WERI-Rb-1 (cell line): Measurements from ENCODE around the gene HHIP.

Experiments used
- DNase-seq: peaks from one replicate; pipeline ENCODE4 v3.0.0-alpha.2; 2020
- H3K27ac ChIP-seq: fragments of 250-450 bp; sonication (Bioruptor Pico); 2 replicates; pipeline ENCODE4 v1.5.1; 2020; ENCODE audit warnings: mild to moderate bottlenecking, moderate library complexity
- H3K27me3 ChIP-seq: fragments of 250-450 bp; sonication (Bioruptor Pico); 2 replicates; pipeline ENCODE4 v1.5.1; 2021; ENCODE audit warnings: mild to moderate bottlenecking, low read depth, moderate library complexity; ENCODE audit not compliant: insufficient read depth, severe bottlenecking
- H3K36me3 ChIP-seq: fragments of 250-450 bp; sonication (Bioruptor Pico); 2 replicates; pipeline ENCODE4 v1.5.1; 2020; ENCODE audit warnings: mild to moderate bottlenecking, moderate library complexity
- H3K4me3 ChIP-seq: 2 replicates; pipeline ENCODE4 v1.5.1; 2011; ENCODE audit warnings: low read depth, mild to moderate bottlenecking, control low read depth, low read length
- H3K9me3 ChIP-seq: fragments of 250-450 bp; sonication (Bioruptor Pico); 2 replicates; pipeline ENCODE4 v1.5.1; 2021; ENCODE audit warnings: mild to moderate bottlenecking, moderate library complexity; ENCODE audit not compliant: severe bottlenecking
- TF ChIP-seq, protein P1 (sequence below): IDR thresholded peaks from 2 replicates; pipeline ENCODE4 v1.5.1; 2011; ENCODE audit warnings: low read depth, mild to moderate bottlenecking, control low read depth, inconsistent platforms, low read length

Gene HHIP

DNA sequence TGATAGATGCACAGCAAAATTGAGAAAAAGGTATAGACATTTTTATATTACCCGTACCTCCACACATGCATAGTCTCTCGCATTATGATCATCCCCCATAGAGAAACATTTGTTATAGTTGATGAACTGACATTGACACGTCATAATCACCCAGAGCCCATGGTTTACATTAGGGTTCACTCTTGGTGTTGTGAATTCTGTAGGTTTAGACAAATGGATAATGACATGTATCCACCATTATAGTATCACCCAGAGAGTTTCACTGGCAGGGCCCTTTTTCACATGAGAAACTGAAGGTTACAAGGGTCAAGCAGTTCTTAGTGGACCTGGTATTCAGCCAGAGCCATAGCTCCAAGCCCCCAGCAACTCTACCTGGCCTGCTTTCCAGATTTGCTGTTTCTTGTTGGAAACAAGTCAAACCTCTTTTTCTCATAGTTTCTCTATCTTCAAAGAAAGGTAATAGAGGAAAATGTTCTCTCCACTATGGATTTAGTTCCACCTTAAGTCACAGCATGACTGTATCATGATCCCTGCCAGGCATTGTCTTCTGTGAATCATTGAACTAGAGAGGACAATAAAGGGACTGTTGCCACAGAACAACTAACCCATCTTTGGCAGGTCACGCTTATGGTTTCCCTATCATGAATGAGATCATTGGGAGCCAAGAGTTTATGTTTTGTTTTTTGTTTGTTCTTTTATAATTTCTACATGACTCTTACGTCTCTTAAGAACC is 64.0 kb downstream of the HHIP start:
- TF ChIP-seq, protein P1, sequence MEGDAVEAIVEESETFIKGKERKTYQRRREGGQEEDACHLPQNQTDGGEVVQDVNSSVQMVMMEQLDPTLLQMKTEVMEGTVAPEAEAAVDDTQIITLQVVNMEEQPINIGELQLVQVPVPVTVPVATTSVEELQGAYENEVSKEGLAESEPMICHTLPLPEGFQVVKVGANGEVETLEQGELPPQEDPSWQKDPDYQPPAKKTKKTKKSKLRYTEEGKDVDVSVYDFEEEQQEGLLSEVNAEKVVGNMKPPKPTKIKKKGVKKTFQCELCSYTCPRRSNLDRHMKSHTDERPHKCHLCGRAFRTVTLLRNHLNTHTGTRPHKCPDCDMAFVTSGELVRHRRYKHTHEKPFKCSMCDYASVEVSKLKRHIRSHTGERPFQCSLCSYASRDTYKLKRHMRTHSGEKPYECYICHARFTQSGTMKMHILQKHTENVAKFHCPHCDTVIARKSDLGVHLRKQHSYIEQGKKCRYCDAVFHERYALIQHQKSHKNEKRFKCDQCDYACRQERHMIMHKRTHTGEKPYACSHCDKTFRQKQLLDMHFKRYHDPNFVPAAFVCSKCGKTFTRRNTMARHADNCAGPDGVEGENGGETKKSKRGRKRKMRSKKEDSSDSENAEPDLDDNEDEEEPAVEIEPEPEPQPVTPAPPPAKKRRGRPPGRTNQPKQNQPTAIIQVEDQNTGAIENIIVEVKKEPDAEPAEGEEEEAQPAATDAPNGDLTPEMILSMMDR = no peak
- H3K27ac ChIP-seq = no peak overlapping the region

DNA sequence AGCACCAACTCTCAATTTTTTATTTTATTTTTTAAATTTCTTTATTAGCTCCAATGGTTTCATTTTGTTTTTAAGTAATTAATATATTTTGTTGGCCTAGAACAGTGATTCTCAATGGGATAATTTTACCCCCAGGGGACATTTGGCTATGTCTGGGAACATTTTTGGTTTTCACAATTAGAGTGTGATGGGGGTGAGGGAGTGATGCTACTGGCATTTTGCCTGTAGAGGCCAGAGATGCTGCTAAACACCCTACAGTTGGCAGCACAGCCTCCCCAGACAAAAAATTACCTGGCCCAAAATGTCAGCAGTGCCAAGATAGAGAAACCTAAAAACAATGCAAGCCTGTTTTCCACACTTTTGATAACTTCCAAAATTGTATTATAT is 64.6 kb downstream of the HHIP start:
- no peak for DNase-seq
- Histone ChIP-seq H3K27ac (no peak overlapping the region), H3K9me3 (no peaks in the 10 kb centered on the region), H3K4me3 (no peak overlapping the region), H3K27me3 (no peaks in the 10 kb centered on the region), H3K36me3 (no peaks in the 10 kb centered on the region)
- TF ChIP-seq, protein P1 = no peak

More for the DNA sequence above, 64.0 kb downstream of the HHIP start:
- H3K9me3 ChIP-seq = no peaks in the 10 kb centered on the region
- no peak overlapping the region for H3K4me3 ChIP-seq
- H3K27me3 ChIP-seq = no peaks in the 10 kb centered on the region
- no peak for DNase-seq
- H3K36me3 ChIP-seq = no peaks in the 10 kb centered on the region

DNA sequence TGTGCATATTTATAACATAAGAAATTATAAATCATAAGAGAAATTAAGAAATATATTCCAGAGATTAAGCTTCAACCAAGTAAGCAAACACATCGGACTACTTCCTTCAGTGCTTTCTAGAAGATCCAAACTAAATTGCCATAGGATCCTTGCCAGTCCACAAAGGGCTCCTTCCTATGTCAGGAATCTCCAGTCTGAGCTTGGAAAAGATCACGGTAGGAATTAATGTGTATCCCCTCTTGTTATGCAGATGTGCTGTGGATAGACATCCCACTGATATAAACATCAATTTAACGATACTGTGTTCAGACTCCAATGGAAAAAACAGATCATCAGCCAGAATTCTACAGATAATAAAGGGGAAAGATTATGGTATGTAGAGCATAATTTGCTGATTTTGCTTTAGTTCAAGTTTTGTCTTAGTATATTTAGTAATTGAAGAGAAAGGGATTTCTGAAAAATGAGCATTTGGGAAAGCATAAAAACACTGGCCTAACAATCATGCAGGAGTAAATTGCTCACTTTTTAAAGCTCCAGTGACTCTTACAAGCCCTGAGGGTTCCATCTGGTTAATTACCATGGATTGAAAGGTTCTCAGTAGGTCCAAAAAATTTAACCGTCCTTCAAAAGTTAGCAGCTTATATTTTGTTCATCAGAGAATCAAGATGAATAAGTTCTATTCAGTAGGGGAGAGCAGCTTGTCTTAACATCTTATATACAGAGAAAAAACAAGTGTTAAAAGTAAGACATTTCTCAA is 65.9 kb downstream of the HHIP start:
- Histone ChIP-seq H3K9me3 (no peaks in the 10 kb centered on the region), H3K27ac (no peak overlapping the region), H3K36me3 (no peaks in the 10 kb centered on the region), H3K27me3 (no peaks in the 10 kb centered on the region), H3K4me3 (no peak overlapping the region)
- TF ChIP-seq, protein P1 = no peak
- DNase-seq = no peak

DNA sequence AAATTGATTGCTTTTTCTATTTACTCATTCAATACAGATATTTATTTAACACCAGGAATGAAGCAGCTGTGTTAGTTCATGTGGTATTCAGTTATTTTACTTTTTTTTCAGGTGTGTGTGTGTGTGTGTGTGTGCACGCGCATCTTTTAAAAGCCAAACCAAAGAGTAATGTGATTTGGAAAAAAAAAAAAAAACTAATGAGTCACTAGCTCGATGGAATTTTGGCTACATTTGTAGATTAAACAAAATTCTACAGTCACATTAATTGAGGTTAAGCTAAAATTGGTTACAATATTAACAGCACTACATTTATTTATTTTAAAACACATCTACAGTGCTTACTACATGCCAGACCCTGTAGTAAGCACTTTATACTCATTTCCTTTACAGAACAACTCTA is 66.8 kb downstream of the HHIP start:
- Histone ChIP-seq H3K4me3 (no peak overlapping the region), H3K36me3 (no peaks in the 10 kb centered on the region), H3K27ac (no peak overlapping the region), H3K27me3 (no peaks in the 10 kb centered on the region), H3K9me3 (no peaks in the 10 kb centered on the region)
- TF ChIP-seq, protein P1 = no peak
- no peak for DNase-seq

DNA sequence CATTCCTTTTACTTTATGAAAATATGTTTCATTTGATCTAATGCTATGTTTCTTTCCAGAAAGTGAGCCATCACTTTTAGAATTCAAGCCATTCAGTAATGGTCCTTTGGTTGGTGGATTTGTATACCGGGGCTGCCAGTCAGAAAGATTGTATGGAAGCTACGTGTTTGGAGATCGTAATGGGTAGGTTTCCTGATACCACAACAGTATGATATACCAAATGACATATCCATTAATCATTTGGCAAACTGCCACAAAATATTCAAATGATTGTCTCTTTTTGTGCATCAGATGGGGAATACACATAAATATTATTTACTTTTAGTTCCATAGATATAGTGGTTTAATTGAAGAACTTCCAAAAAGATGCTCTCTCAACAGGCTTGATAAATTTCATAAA is 68.2 kb downstream of the HHIP start:
- TF ChIP-seq, protein P1 = no peak
- no peaks in the 10 kb centered on the region for H3K27me3 ChIP-seq
- no peaks in the 10 kb centered on the region for H3K9me3 ChIP-seq
- no peak overlapping the region for H3K4me3 ChIP-seq
- no peak overlapping the region for H3K27ac ChIP-seq
- DNase-seq = no peak
- H3K36me3 ChIP-seq = no peaks in the 10 kb centered on the region
